Stimulated activated CD4-positive, alpha-beta T cell treated with anti-CD3 and anti-CD28 coated beads, Interleukin-2, amount 100 ng/mL, for 48 hours (primary cell): ENCODE data around the gene AK8.

Source experiments
- DNase-seq, 2 donors: peaks; one replicate each; pipeline ENCODE4 v3.0.0-alpha.2; 2020

AK8 gene

DNA sequence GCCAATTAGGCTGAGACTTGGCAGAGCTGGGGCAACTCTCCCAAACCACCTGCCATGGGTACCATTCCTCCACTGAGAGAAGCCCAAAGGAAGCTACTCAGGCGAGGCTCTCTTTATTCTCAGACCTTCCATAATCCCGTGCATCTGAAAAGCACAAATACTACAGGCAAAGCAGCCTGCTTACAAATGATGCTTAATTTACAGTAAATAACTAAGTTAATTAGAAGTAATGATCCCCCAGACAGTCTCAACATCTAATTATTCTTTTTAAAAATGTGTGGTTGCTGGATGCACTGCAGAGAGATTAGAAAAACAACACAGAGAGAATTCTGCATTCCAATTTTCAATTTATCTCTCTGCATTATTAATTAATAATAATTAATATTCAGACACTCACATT lies 53.1 kb downstream of the AK8 start:
- no peak for DNase-seq

DNA sequence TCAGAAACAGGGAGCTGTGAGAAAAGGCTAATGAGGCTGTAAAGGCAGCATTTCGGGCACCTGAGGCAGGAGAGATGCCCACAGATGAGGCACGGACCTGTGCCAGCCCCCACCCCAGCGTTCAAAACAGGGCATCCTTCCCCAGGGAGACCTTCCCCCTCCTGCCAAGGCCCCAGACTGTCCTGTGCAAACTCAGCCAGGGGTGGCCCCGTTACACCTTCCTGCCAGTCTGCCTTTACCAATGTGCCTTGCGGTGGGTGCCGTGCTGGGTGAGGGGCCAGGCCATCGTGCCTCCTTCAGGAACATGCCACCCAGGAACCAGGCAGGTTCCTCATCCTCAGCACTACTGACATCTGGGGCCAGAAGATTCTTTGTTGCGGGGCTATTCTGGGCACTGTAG lies 53.9 kb downstream of the AK8 start:
- no peak for DNase-seq

DNA sequence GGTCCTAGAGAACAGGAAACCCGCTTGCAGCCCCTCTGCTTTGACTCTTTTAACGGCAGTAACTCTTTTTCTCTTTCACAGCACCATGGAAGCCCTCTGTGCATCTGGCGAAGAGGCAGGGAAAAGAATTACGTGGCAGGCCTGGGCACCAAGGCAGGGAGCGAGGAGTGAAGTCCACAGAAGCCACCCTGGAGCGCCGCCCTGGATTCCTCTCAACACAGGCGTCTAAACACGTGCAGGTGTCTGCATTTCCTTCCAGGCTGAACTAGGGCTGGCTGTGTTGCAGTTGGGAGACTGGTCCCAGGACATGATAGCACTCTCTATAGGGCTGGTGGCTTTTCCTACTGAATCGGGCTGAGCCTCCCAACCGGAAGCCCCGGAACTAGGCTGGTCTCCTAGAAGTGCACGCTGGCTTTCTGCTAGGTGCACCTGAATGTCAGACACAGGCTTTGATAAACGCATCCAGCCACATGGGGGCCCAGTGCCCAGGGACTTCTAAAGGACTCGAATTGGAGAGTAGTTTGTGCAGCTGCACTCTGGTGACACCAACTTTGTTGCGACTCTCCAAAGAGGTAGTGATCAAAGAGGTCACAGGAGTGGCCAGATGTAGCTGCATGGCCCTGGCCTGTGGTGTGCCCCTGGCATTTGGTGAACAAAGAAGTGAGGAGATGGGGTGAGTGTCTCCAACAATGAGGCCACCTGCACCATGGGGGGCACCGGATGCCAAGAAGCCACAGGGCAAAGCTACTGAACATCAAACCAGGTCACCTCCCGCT lies 54.5 kb downstream of the AK8 start:
- no peak for DNase-seq

DNA sequence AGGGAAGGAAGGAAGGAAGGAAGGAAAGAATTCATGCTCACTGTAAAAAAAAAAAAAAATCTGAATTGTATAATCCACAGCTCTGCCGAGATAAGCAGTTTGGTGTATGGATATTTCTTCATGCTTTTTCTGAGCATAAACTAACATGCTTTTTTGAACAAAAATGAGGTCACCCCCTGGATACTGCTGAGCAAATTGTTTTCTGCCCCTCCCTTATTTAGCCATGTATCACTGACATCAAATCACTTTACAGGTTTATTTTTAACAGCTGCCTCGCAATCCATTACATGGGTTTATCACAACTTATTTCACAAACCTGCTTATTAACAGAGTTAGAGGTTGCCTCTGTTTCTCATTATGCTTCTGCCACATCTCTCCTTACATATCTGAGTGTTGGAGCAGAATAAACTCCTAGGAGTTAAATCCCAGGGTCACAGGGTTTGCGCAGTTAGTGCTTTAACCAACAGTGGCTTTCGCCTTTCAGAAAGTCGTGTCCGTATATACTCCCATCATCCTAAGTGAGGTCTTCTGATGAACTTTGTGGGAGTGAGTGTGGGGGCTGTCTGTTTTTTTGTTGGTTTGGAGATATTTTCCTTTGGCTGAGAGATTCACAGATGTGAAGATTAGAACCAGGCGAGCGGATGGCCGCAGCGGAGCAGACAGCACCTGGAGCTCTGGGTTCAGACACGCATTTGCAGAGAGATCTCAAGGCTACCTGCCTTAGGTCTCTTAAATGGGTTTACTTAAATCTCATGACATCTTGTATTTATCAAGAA lies 57.7 kb downstream of the AK8 start:
- no peak for DNase-seq

DNA sequence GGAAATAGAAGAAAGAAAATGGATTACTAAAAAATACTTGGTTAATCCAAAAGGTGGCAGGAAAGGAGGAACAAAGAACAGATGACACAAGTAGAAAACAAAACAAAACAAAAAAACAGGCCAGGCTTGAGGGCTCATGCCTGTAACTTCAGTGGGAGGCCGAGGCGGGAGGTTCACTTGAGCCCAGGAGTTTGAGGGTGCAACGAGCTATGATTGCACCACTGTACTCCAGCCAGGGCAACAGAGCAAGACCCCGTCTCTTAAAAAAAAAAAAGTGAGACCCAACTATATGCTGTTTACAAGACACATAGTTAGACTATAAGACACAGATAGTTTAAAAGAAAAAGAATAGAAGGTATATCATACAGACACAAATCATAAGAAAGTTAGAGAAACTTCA lies 59.5 kb downstream of the AK8 start:
- no peak for DNase-seq

DNA sequence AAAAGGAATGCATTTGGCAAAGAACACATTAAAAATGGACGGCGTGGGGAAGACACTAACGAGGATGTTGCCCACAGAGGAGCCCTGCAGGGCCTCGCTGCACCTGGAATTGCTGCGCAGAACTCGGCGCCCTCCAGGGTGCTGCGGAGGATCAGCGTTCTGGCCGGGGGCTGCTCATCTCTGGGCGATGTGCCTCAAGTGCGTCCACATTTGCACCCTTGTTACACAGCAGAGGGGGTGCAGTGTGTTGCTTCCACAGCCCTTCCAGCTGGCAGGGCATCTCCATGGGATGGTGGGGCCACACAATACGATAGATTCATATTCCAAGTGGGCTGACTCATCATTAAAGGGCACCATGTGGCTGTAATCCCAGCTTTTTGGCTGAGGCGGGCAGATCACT lies 63.1 kb downstream of the AK8 start:
- DNase-seq: no peak

DNA sequence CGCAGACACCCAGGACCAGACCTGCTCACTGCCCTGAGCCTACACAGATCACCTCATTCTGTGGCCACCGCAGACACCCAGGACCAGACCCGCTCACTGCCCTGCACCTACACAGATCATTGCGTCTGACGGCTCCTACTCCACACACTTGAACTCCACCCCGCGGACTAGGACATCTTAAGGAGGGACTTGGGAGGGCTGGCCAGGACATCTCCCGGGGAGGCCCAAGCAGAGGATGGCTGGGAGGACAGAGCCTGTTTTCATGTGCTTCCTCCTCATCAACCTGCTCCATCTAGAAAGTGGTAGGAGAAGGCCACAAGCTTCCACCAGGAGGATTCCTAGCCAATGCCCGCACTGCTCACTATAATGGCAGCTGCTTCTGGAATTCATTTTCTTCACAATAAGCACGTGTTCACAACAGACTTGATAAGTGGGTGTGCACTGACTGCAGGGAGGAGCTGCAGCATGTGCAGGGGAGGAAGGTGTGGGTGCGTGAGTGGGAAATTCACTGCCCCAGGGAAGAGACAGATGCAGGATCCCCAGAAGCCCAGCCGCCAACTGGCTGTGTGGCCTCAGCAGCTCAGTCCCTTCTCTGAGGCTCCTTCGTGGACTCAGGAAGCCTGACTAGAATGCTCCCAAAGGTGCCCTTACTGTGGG lies 64.8 kb downstream of the AK8 start:
- DNase-seq: no peak

DNA sequence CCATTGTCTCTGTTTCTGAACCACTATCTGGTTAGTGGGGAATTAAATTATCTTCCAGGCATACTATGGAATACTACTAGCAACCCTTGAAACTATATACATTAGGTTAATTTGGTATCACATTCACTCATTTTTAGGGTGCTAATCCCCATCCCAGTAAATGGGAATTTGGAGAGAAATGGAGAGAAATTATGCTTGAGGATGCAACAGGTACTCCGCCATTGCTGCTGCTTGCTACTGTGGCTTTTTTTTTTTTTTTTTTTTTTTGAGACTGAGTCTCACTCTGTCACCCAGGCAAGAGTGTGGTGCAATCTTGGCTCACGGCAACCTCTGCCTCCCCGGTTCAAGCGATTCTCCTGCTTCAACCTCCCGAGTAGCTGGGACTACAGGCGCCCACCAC lies 66.1 kb downstream of the AK8 start:
- no peak for DNase-seq

DNA sequence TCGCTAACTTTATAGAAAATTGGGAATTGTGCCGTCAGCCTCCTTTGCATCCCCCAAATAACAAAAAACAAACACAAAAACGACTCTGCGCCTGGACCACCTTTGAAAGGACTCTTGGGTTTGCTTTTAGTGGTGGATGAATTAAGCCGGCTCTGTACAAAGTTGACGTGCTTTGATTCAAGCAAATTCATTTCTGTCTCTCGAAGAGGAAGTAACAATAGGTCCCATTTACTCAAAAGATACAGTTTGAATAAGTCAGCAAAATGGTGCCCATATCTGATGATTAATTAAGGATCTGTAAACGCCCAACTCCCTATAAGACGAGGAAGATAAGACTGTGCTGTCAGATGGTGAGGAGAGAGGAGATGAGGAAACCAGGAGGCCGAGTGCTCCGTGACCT lies 67.8 kb downstream of the AK8 start:
- DNase-seq: no peak

DNA sequence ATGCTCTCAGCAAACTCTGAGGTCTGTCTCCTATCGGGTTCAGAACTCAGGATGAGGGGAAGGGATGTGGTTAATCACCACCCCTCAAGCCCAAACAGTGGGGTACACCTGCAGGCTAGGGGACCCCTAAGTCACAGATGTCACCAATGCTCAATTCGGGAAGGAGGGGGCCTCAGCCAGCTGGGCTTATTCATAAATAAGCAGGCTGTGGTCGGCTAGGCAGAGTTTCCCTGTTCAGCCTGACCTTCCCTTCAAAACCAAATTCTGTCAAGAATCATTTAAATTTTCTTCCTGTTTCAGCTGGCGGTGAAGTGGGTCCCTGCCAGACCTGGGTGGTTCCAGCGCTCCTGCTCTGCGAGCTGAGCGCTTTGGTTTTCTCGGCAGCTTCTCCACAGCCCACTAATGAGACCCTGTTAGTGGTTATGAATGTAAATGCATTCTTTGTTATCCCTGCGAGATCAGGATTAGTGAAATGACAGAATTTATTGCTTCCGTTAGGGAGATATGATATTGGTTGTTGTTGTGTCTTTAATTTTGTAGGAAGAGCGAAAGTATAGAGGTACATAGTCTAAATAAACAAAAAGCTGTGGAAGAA lies 68.3 kb downstream of the AK8 start:
- DNase-seq: no peak

DNA sequence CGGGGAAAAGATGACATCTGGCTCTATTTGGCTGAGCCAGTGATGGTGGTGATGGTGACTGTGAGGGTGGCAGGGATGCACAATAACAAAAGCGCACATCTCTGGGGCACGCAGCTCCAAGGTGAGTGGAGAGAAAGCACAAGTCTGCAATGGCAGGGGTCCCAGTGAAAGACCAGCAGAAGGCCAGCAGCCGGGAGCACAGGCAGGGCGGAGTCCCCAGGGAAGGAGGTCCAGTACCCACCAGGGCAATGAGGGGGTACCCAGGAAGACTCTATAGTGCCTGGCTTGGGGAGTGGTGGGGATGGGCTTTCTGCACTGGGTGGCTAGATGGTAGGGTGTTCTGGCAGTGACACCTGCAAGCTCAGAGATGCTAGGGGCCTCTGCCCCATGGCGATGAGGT lies 69.4 kb downstream of the AK8 start:
- DNase-seq: no peak

DNA sequence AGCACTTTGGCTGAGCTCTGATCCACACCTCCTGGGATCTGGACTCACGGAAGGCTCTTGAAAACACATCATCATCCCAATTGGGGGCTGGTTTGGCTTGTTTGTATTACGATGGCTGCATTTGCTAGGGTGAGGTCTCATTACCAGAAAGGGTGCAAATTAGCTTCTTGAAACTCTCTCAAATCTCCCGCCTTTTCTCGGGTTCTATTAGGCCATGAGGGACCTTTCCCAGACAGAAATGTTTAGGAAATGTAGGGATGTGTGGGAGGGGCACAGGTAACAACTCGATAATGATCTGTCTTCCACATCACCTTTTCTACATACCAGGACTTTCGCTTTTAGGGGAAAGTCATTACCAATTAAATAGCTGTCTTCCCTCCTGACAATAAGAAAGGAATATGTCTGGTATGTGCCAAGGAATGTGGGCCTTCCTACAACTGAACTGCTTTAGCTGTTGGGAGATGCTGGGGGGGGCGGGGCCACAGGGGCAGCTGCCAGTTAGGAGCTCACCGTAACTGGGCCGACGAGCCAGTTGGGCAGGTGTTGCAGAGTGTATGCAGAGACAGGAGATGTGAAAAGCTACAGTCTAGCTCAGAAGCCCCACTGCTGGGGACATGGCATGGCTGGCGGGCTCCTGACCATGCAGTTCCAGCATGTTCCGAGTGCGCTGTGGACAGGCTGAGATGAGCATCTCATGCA lies 71.2 kb downstream of the AK8 start:
- no peak for DNase-seq

DNA sequence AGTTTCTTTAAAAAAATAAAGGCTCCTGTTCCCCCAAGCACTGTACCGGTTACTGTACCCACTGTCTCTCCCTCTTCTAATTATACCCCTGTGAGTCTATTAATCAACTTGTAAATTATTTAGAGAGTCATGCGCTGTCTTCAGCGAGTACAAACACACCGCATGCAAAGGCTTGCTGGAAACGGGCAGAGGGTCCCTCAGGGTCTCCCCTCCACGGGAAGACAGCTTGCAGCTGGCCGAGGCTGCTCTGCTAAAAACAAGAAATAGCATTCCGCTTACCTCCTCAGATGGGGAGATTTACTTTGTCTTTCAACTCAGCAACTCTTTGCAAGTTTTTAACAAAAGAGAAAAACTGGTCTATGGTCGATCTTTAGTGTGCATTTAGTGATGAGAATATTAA lies 71.8 kb downstream of the AK8 start:
- no peak for DNase-seq

DNA sequence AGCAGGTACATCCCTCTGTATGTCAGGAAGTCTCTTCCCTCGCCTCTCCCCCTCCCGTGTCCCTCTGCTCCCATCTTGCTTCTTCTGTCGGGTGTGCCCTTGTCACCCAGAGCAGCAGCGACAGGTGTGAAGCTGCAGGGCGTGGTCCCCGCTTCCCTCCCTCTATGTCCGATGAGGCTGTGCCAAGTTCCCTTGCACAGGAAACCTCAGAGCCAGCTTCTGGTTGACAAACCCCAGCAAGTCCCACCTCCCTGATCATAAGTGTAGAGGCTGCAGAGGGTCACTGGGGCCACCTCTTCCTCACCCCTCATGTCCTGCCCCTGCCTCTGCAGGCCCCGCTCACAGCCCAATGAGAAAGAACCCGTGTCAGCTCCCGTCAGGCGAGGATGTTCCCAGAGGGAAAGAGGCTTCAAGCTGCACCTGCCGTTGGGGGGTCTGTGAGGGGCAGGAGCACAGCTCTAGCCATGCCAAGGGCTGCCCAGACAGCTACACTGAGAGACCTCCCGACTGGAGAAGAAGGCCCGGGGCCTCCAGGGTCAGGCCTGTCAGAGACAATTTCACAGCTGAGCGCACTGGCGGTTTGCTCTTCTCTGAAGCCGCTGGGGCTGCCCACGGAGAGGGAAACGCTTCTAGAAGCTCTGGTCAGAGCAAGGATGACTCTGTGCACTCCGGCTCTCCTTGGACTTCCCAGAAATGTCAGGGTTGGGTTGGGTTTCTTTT lies 73.3 kb downstream of the AK8 start:
- no peak for DNase-seq

DNA sequence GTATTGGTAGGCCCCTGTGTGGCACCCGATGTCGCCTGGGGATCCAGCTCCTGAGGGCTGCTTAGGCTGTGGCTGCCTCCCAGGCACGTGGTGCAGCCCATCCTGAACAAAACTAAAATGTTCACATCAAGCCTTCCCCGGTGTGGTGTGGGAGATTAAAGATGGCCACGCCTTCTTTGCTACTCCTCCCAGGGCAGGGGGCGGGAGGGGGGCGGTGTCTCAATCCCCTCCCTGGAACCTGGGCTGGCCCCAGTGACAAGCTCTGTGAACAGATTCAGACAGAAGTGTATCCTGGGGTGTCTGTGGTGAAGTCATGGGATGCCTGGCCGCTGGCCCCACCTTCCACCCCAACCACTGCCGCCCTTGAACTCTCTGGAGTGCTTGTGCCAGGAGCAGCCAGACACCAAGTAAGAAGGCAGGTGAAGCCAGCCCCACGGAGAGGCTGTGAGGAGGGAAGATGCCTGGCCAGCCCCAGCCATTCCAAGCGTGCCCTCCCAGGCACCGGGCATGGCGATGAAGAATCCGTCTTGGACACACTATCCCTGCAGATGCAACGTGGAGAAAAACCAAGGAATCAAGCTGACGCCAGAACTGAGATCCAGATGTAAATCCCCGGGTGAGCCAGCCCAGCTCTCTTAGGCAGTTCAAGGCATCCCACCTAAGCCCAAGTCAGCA lies 75.8 kb downstream of the AK8 start:
- DNase-seq: no peak

DNA sequence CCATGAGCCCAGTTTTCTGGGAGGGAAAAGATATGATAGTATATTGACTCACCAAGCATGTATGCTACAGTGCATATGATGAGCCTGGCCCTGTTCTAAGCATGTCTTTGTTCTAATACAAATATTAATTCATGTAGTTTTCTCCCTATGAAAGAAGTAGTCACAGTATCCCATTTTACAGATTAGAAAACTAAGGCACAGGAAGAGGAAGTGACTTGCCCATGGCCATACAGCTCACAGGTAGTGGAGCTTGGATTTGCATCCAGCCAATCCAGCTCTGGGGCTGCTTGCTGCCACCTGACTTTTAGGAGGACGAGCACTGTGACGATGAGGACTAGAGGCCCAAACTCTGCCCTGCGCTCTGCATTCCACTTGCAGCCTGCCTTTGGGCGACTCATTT lies 76.4 kb downstream of the AK8 start:
- DNase-seq: no peak

DNA sequence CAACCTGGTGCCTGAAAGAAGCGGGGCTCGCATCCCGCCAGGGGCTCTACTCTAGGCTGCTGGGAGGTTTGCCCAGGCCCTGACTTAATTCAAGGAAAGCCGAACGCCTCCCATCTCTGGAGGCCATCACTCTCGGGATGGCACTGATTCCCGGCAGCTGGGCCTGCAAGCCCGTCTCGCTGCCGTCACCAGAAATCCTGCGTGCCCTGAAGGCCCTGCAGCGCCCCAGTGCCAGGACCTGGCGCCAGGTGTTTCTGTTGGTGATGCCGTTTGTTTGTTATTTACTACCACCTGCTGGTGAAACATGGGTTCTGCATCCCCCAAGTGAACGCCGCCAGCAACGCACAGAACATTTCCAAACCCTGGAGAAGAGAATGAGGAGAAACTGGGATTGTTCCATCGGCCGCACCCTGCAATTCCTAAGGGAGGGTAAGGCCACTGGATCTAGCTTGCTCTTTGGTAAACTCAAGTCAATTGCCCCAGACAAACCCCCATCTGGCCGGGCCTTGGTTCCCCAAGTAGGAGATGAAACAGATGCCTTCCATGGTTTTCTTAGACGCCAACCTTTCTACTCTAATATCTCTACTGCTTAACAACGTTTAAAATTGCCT lies 77.9 kb downstream of the AK8 start:
- peak; percentile 52 to 57 for DNase-seq

DNA sequence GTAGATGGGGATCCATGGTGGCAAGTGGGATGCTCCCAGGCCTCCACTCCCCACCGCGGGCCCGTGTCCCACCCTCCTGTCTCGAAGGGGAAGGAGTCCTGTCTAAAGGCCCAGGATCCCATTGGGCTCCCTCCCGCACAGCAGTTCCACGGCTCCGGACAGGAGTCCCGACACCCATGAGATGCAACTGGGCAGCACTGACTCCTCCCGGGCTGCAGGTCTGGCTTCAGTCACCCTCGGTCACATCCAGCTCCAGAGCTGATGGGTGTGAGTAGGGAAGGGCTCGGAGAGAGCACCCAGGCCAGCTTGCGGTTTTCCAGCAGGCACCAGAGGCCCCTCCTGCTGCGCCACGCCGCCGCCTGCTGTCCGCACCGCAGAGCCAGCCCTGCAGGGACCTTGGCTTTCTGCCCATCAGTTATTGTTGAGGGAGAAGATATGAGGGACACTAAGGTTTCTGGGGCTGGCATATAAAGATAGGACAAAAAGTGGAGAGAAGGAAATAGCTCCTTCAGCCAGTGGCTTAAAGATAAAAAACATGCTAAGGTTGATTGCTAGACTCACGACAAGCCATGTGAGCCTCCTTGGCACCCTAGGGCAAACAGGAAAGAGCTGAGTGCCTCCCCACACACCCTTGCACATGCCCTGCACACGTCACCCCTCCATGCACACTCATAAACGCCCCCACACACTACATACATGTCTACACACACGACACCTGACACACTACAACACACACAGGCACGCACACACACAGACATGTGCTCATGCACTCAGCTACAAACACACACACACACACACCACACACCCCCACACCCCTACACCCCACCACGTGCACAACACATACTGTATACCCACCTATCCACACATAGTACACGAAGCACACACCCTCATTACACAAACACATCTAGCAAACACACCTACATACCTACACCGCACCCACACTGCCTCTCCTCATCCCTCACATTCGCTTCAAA lies 79.0 kb downstream of the AK8 start:
- no peak for DNase-seq

DNA sequence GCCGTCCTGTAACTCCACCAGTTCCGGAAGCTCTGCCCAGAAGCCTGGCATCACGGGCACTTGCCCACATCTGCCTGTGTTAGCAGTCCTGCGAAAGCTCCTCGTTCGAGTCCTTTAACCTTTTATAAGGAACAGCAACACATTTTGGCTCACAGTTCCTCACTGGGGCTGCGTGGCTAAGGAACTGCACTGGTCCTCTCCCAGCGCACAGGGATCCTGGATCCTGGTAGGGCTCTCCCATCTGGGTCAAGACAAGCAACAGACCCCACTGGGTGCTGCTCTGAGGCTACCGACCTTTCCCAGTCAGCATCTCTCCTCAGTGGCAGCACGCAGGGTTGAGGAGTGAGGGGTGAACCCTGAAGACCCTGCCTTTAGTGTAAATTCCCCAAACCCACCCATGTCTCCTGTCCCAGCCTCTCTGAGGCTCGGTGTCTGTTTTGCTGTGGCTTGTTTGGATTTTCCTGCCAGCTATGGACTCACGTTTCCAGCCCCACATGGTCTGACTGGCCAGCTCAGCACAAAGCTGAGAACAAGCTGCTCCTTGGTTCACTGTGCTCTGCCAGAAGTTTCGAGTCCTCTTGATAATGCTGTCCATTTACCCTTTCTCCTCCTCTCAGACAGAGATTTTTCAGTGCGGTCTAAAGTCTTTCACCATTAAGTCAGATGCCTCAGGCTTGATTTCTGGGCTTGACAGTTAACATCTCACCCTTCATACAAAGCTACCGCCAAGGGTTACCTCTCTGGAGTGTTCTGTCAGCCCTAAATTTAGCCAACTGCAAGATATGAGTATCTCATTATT lies 80.0 kb downstream of the AK8 start:
- DNase-seq: no peak
